Activated effector memory CD4-positive, alpha-beta T cell treated with anti-CD3 and anti-CD28 coated beads, Interleukin-2, amount 50 U/mL, for 16 hours (primary cell): ENCODE measurements around the gene MBIP.

Source experiments
- DNase-seq: peaks from one replicate; pipeline ENCODE4 v3.0.0-alpha.2; 2020

Gene MBIP

DNA sequence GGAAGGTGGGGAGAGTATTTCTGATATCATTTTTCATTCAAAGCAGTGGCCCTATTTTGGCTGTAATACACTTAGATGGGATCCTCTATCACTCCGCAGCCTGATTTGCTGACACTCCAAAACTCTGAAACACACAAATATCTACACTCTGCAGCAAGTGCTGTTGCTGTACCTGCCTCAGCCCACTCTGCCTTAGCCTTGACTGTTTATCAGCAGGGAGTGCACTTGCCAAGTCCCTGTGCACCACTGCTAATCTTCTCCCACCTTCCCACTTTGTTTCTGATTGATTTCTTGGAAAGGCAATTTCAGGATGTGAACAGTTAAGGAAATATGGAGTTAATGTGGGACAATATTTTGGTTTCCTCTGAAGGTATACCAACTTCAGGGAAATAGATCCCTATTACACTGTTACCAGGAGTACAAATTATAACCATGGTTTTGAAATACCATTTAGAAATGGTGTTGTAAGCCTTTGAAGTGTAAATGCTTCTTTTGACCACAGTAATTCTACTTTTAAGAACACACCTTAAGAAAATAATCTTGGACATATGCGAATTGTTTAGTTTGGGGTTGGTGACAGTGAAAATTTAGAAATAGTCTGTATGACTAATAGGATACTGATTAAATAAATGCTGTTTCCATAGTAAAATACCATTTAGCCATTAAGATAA lies 59.3 kb downstream of the MBIP start:
- no peak for DNase-seq

DNA sequence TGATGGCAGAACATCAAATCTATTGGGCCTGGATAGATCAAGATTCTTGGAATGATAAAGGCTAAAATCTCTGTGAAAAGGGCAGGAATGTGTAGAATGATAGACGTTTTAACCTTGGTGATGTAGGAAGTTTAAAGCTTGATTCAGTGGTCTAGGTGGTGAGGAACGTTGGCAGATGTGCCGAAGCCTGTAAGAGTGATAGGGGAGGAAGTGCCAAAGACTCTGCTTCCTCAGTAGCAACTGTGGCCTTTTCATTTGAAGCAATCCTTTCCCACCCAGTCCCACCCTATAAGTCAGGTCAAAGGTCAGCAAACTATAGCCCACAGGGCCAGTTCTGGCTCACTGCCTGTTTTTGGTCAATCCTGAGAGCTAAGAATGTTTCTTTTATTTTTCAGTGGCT lies 62.2 kb downstream of the MBIP start:
- DNase-seq, result no peak

DNA sequence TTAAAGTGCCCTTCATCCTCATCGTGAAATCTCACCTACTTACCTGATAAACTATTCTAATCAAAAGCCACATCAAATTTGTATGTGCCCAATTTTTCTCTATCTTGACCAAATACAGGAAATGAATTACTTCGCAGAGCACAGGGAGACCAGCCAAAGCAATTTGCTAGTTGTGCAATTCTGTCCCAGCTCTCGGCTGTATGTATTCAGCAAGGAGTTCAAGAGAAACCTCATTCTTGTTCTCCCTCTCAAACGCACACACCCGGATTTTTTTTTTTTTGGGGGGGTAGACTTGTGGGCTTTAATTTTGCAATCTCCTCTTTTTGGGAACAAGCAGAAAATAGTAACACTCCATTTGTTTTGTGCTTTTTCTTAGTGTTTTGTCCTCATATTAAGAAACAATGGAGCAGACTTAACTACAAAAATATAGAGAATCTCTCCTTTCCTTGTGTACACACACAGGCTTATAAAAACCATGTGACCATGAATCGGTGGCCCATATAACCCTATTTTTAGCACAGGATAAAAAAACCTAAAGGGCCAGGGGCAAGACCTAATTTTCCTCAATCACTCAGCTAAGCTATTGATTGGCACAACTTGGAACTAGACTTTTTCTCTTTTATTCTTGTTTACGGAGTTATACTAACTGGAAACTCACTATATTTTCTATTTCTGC lies 64.2 kb downstream of the MBIP start:
- DNase-seq, result no peak

DNA sequence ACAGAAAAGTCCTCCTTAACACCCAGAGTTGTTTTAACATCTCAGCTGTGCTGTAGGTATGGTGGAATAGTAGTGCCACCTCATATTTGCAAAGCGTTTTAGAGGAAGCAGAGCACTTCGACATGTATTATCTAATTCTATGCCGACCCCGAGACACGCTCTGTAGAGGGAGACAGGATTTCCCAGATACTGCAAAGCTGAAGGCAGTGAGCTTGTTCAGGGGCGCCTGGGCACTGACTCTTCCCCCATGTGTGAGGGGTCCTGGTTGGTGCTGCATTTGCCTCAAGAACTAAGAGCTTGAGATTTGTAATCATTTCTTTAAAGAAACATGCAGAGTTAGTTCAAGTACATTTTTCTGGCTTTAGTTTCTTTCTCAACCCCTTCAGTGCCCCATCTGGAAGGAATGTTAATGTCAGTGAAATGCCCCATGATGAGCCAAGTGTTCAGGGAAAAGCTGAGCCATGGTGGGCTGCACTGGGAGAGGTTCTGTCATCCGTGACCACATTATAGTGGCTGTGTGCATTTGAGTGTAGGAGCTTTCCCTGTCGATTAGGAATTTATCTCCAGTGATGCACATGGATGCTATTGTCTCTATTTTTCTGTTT lies 66.3 kb downstream of the MBIP start:
- no peak for DNase-seq
